LHCN-M2 (cell line): Measurements from ENCODE around the gene NFE2L3. TPM values are rescaled to one million over a fixed set of nuclear protein-coding genes. Genes with fewer than 3 reads are reported as not detected.
A peak's percentile ranks its signal among the peaks of the same experiment; 100 is the strongest.

Source experiments
- DNase-seq: peaks from one replicate; pipeline ENCODE4 v3.0.0-alpha.2; 2012; ENCODE audit warnings: low read depth
- total RNA-seq: library from RNA; depleted of rRNA; stranded (reverse); fragments of >200 nt; gene quantifications from 2 replicates; pipeline ENCODE4 v1.2.3, GENCODE V29; 2014; rRNA removed

Gene NFE2L3
- total RNA-seq, 1 experiment from 2014 or later = 2.6 TPM

DNA sequence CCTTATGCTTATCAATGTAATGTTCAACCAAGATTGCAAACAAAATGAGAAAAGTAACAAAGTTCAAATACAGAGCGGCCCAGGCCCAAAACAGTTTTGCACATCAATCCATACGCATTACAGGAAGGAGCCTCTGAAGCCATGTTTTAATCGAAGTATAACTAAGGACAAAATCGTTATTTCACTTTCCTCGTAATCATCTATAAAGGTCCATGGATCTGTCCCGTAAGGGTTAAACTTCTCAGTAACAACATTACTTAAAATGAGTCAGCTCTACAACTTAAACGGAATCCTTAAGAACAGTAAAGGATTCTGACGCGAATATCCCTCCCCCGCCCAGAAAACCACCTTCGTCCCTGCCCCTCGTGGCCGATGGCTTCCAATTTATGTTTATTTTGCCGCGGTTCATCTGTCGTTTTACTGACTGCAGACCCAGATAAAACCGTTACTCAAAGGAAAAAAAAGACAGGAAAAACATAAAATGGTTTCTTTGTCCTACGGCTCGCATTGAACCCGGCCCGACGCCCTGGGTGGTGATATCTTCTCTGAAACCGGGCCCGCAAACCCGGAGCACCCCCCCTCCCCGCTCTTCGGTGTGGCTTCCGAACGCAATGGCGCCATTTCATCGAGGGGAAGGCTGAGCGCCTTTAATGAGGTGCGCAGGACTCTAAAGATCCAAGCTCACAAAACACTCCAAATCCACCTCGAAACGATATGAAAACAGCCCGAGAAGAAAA lies 47.5 kb downstream of the NFE2L3 start:
- peak; percentile 56 for DNase-seq

DNA sequence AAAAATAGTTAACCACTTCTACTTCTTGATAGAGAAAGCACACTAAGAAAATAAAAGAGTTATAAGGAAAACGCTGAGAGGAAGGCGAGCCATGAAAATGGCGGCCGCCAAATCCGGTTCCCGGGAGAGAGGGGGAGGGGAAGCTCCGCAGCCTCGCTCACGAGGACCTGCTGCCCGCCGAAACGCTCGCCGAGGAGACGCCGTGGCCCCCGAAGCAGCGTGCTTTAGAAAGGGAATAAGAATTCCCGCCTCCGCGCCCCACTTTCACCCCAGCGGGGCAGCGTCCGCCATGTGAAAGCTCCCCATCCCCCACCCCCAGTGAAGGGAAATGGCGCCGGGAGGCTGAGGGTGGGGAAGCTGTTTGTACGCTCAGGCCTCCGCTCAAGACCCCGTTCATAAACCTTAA lies 48.0 kb downstream of the NFE2L3 start:
- DNase-seq = peak; percentile 58

DNA sequence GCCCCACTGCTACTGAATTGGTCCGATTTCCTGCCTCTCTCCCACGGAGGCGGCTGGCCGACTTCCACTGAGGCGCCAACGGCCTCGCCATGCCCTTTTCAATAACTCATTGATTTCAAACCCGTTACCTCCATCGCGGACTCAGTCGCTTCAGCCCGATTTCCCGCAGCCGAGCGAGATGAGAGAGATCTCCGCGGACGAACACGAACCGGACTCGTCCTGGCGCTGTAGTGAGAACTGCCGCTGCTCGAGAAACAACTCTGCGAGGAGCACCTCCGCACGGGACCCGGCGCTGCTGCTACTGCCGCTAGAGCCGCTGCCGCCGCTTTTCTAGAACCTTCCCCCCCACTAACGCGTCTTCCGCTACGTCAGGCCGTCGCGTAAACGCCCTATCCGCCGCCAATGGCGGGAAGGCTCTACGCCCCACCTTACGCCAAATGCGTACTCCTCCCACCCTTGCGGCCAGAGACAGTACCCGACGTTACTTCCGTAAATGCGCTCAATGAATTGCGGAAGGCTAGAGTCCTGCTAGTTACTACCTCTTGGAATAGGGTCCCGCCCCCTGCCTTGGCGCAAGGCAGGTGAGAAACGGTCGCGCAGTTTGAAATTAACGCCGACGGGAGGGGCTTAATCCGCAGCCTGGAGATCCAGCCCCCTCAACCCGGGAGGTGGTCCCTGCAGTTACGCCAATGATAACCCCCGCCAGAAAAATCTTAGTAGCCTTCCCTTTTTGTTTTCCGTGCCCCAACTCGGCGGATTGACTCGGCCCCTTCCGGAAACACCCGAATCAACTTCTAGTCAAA lies 48.6 kb downstream of the NFE2L3 start, which contains the start of gene HNRNPA2B1:
HNRNPA2B1 (minus strand) TSS at position 303 of the 803 bp plus-strand sequence; CDS start at position 134, 169 bp downstream.
- peak; percentile 98 for DNase-seq

DNA sequence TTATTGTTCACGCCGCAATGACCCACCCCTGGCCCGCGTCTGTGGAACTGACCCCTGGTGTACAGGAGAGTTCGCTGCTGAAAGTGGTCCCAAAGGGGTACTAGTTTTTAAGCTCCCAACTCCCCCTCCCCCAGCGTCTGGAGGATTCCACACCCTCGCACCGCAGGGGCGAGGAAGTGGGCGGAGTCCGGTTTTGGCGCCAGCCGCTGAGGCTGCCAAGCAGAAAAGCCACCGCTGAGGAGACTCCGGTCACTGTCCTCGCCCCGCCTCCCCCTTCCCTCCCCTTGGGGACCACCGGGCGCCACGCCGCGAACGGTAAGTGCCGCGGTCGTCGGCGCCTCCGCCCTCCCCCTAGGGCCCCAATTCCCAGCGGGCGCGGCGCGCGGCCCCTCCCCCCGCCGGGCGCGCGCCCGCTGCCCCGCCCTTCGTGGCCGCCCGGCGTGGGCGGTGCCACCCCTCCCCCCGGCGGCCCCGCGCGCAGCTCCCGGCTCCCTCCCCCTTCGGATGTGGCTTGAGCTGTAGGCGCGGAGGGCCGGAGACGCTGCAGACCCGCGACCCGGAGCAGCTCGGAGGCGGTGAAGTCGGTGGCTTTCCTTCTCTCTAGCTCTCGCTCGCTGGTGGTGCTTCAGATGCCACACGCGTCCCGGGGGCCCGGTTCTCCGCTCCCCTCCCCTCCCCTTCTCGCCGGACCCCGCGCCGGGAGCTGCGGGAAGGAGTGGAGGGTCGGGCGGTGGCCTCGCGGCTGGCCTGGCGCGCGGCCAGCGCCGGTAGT lies 49.4 kb downstream of the NFE2L3 start, which contains the start of gene CBX3:
CBX3 (plus strand) TSS at position 499 of the 772 bp plus-strand sequence. CDS start 1,254 bp downstream, outside the sequence.
- DNase-seq = no peak

DNA sequence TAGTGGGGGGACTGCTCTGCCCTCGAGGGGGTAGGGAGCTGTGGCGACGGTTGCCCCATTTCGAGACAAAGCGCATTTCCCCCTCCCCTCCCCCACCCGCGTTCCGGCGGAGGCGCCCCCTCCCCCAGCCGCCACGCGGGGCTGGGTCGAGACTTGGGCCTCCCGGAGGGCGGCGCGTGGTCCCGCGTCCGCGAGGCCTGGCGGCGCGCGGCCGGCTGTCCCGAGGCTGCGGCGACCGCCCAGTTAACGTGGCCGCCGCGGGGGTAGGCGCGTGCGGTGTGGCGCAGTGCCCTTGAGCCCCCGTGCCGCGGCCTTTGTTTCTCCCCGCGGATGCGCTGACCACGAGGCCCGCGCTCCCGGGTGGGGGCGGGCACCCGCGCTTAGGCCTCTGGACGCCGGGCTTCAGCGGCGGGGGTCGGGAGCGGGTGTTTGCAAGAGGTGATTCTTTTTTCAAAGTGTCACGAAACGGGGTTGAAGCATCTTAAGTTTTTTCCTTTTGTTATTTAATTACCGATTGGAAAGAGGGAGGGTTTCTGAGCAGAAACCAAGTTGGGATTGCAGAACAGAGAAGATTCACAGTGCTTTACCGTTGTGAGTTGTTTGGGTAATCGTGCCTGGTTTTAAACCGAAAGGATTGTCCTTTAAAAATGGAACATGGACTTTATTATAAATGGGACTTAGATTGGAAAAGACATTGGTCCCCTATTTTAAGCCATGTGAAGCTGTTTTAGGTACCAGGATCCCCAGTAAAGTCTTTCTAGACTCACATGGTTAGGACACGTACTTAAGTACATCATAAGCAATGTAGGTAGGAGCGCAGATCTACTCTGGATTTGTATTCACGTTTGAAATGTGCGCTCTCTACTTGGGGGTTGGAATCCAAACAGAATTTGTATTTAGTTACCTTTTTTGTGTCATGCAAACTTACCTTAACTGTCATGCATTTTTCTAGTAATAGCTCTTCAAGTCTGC lies 50.3 kb downstream of the NFE2L3 start:
- peak; percentile 42 for DNase-seq

DNA sequence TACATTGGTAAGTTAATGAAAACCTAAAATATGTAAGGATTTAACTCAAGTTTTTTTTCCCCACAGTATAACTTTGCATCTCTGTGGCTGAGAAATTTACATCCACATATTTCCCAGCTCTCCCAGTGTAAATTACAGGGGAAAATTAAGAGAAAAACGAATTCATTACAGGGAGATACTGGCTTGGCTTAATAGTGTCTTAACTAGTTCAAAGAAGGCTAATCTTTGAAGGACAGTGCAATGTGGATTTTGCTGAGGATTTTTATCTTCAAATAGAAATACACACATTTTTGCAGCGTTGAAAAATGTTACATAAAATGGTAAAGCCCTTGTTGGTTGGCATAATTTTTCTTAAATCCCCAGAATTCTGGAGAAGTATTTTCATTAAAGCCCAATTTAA lies 51.0 kb downstream of the NFE2L3 start:
- no peak for DNase-seq

DNA sequence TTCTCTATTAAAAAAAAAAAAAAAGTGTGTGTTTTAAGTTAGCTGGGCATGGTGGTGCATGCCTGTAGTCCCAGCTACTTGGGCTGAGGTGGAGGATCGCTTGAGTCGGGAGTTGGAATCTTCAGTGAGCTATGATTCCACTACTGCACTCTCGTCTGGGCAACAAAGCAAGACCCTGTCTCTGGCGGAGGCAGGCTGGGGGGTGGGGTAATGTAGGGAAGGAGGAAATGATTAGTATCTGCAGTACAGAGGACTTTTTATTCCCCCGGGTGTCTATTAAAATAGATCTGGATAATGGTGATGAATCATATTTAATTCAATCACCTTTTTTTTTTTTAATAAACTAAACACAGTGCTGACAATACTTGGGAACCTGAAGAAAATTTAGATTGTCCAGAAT lies 56.0 kb downstream of the NFE2L3 start:
- DNase-seq = no peak

DNA sequence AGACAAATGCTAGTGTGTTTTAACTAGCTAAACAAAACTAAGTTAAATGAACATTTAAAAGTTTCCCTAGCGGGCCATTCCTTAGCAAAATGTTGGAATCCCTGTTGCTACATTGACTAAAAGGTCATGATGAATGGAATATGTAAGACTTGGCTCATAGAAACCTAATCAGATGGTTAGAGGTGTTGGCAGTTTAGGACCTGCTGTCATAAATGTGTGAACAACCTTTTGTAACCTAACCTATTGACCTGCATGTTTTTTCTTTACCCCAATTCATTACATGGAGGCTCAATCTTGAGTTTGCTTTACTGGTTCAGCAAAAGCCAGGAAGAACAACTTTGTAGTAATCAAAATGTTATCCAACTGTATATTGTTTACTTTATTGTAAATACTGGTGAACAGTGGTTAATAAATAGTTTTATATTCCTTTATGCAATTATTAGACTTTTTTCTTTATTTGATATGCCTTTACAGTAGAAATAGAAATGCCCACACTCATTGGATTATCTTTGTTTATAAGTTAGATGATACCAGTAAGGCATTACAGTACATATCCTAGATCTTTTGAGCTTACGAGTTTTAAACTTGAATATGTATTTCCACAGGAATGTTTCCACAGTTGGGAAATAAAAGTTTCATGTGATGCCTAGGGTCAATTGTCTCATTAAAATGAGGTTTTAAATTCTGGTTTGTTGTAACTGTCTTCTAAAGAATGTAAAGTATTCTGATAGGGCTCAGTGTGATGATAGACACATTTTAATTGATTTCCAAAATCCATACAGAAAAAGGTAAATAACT lies 61.1 kb downstream of the NFE2L3 start:
- DNase-seq = no peak

DNA sequence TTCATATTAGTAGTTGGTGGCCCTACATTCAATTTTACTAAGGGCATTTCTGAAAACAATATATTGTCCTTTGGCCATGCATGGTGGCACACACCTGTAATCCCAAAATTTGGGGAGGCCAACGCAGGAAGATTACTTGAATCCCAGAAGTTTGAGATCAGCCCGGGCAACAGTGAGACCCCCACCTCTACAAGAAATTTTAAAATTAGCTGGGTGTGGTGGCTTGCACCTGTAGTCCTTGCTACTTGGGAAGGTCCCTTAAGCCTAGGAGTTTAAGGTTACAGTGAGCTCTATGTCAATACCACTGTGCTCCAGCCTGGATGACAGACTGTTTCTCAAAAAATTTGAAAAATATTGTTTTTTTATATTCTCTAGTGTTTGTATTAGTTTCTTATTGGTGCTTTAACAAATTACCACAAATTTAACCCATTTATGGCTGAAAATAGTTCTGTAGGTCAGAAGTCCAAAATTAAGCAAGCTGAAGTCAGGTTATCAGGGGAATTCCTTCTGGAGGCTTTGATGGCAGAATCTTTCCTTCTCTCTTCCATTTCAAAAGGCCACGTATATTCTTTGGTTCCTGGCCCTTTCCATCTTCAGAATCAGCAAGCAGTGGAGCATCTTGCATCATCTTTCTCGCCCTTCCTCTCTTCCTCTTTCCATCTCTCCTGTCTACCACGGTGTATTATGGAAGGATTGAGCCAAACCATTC lies 62.0 kb downstream of the NFE2L3 start:
- DNase-seq = no peak

DNA sequence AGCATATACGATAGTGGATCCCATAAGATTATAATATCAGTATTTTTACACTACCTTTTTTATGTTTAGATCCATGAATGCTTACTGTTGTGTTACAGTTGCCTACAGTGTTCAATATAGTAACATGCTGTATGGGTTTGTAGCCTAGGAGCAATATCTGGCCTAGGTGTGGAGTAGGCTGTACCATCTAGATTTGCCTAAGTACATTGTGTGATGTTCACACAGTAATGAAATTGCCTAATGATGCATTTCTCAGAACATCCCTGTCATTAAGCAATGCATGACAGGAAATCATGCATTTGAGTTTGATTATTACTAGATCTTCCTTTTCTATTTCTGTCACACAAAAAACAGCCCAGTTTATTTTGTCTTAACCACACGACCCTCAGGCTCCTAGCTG lies 64.1 kb downstream of the NFE2L3 start:
- no peak for DNase-seq

DNA sequence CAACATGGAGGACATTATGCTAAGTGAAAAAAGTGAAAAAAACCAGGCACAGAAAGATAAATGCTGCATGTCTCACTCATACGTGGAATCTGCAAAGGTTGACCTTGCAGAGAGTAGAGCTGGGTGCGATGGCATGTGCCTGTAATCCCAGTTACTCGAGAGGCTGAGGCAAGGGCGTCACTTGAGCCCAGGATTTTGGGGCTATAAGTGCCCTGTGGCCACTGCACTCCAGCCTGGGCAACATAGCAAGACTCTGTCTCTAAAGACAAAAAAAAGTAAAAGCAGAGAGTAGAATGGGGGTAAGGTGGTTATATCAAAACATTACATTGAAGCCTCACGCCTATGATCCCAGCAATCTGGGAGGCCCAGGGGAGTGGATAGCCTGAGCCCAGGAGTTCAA lies 72.4 kb downstream of the NFE2L3 start:
- no peak for DNase-seq

DNA sequence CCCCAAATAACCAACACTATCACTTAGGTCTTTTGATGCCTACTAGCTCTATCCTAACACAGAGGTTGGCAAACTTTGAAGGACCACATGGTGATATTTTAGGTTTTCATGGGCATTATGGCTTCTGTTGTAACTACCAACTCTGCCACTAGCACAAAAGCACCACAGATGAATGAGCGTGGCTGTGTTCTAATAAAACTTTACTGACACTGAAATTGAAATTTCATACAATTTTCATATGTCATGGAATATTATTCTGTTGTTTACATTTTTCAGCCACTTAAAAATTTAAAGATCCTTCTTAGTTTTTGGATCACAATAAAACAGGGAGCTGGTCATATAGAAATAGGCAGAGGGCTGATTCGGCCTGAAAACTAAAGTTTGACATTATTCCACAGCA lies 76.0 kb downstream of the NFE2L3 start:
- no peak for DNase-seq

DNA sequence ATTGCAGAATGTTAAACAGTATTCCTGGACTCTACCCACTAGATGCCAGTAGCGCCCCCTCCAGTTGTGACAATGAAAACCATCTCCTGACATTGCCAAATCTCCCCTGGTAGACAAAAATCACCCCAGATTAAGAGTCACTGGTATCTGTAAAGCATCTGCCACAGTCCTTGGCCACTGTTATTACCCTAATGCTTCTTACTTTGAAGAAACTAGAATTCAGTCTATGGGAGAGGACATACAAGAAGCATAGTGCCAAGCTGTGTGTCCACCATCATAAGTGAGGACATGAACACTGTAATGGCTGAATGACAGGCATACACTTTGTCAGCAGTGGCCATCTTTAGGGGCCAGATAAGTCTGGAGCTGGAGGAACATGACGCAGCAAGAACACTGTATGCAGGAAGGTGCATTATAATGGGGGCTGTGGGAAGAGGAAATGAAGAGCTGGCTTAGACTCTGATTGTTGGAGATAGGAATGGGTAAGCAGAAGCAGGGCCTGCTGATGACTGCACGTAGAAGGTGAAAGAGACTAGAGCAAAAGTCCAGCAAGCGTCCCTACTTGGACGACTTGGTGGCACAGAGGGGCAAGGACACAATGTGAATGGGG lies 82.0 kb downstream of the NFE2L3 start:
- no peak for DNase-seq

Other genes starting within 250 kb of the NFE2L3 start
- gene HNRNPA2B1, start 48.5 kb downstream of the NFE2L3 start, total RNA-seq = 226 and 347 TPM in 2 replicates
- 259 and 289 TPM in 2 replicates for gene CBX3, start 49.5 kb downstream of the NFE2L3 start, total RNA-seq
- gene SNX10, start 139.7 kb downstream of the NFE2L3 start, total RNA-seq = not detected in 2 replicates